Neural progenitor cell (in vitro differentiated cells): ENCODE data around the gene PSMD2.

ENCODE experiments used
- CTCF ChIP-seq: fragments of 200-600 bp; sonication (generic); IDR thresholded peaks from 2 replicates; pipeline ENCODE4 v1.5.1; 2017; ENCODE audit warnings: antibody characterized with exemption, mild to moderate bottlenecking
- EZH2 ChIP-seq: fragments of 200-600 bp; sonication (generic); IDR thresholded peaks from 2 replicates; pipeline ENCODE4 v1.6.1; 2017; ENCODE audit warnings: antibody characterized with exemption, mild to moderate bottlenecking, moderate library complexity
- EZH2phosphoT487 ChIP-seq: fragments of 200-600 bp; sonication (generic); IDR thresholded peaks from 2 replicates; pipeline ENCODE4 v1.6.1; 2017; ENCODE audit warnings: antibody characterized with exemption

- TF ChIP-seq EZH2phosphoT487 (no peak), CTCF (no peak), EZH2 (no peak)
Measured at GRCh38 chr3:184355261-184356040, 56.4 kb downstream of the PSMD2 start.
